ENCODE data around the gene RNF5. TPM values are rescaled to one million over a fixed set of nuclear protein-coding genes. Genes with fewer than 3 reads are reported as not detected.

The RNF5 gene
- total and polyA plus RNA-seq, 9 of the 15 experiments (the other 6 are each of a cell fraction or from before 2014, with no cell fraction given) = 62.2 to 245 (median 129) TPM

DNA sequence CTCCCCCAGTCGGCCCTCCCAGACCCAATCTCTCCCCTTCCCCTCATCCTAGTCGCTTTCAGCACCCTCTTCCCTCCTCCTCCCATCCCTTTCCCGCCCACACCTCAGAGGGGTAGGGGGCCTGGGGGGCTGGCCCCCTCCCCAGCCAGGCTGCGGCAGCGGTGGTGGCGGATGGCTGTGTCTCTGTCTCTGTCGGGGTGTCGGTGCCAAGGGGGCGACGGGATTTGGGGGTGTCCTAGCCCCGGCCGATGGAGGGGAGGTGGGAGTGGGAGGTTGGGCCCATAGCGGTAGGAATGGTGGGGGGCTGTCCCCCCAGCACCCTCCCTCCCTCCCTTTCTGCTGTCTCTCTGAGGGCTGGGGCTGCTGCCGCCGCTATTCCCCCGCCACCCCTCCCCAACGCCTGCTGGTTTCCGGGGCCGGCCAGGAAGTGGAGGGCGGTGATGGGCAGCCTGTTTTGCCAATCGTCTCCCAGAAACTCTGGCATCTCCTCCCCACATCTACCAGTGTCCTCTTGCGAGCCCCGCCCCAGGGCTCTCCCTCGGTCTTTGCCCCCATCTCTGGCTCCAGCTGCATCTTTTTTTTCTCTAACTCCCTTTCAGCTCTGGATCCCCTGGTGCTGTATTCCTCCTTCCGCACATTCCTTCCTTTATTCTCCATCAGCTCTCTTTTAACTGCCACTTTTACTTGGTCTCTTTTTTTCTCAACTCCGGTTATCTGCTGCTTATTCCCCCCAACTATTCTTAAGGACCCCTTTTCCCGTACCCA is 2.3 kb upstream of the RNF5 start, which contains the start of gene AGPAT1 (continued):
- TF ChIP-seq ARID3B (CRISPR knock-in tag; IDR thresholded peaks at IDR 0.05; ENCODE audit: borderline replicate concordance) = no peak
- TF ChIP-seq POLR3G (IDR thresholded peaks at IDR 0.05; ENCODE audit: extremely low read depth, insufficient read length, insufficient replicate concordance) = no peak
- TF ChIP-seq GTF2F1 (IDR thresholded peaks at IDR 0.05; ENCODE audit: low read depth, low read length) = no peak
- TF ChIP-seq ZNF431 (CRISPR knock-in tag; IDR thresholded peaks at IDR 0.05) = no peak
- TF ChIP-seq EP300 (IDR thresholded peaks at IDR 0.05; ENCODE audit: low read length) = no peak
- TF ChIP-seq FOXJ2 (tag; IDR thresholded peaks at IDR 0.05) = no peak
- TF ChIP-seq CHCHD3 (CRISPR knock-in tag; IDR thresholded peaks at IDR 0.05) = no peak
- TF ChIP-seq, protein P1, sequence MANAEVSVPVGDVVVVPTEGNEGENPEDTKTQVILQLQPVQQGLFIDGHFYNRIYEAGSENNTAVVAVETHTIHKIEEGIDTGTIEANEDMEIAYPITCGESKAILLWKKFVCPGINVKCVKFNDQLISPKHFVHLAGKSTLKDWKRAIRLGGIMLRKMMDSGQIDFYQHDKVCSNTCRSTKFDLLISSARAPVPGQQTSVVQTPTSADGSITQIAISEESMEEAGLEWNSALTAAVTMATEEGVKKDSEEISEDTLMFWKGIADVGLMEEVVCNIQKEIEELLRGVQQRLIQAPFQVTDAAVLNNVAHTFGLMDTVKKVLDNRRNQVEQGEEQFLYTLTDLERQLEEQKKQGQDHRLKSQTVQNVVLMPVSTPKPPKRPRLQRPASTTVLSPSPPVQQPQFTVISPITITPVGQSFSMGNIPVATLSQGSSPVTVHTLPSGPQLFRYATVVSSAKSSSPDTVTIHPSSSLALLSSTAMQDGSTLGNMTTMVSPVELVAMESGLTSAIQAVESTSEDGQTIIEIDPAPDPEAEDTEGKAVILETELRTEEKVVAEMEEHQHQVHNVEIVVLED (CRISPR knock-in tag; IDR thresholded peaks at IDR 0.05) = 0 out of 2 replicates have a peak, but pooled peaks have one; percentile 12
- no peak for TF ChIP-seq FOXJ3 (CRISPR knock-in tag; IDR thresholded peaks at IDR 0.05)
- no peak for TF ChIP-seq ARID2 (IDR thresholded peaks at IDR 0.05)
- TF ChIP-seq ZNF699 (CRISPR knock-in tag; IDR thresholded peaks at IDR 0.05; ENCODE audit: insufficient replicate concordance) = no peak
- no peak for TF ChIP-seq TEAD1 (CRISPR knock-in tag; IDR thresholded peaks at IDR 0.05)
- peak; percentile 62; the same call in 1 of the 2 replicates for TF ChIP-seq ZNF384 (IDR thresholded peaks at IDR 0.05; ENCODE audit: low read depth, low read length)
- no peak for TF ChIP-seq ZNF586 (CRISPR knock-in tag; conservative IDR thresholded peaks at IDR 0.05)
- TF ChIP-seq ZNF436 (CRISPR knock-in tag; IDR thresholded peaks at IDR 0.05) = no peak
- no peak for TF ChIP-seq ZNF655 (CRISPR knock-in tag; IDR thresholded peaks at IDR 0.05)
- no peak for TF ChIP-seq ZNF212 (CRISPR knock-in tag; IDR thresholded peaks at IDR 0.05)
- no peak for TF ChIP-seq FIP1L1 (IDR thresholded peaks at IDR 0.05; ENCODE audit: low read depth, low read length, poor library complexity, severe bottlenecking)
- TF ChIP-seq, protein P2, sequence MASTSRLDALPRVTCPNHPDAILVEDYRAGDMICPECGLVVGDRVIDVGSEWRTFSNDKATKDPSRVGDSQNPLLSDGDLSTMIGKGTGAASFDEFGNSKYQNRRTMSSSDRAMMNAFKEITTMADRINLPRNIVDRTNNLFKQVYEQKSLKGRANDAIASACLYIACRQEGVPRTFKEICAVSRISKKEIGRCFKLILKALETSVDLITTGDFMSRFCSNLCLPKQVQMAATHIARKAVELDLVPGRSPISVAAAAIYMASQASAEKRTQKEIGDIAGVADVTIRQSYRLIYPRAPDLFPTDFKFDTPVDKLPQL (IDR thresholded peaks at IDR 0.05; ENCODE audit: extremely low read depth, insufficient read length) = no peak
- no peak for TF ChIP-seq MAFF (IDR thresholded peaks at IDR 0.05; ENCODE audit: low read length)
- peak; percentile 38 for TF ChIP-seq SMARCA4 (IDR thresholded peaks at IDR 0.05)
- peak; percentile 55; the same call in 1 of the 2 replicates for TF ChIP-seq POLR2AphosphoS5 (IDR thresholded peaks at IDR 0.05; ENCODE audit: control insufficient read depth, insufficient read depth, low read depth, low read length)
- peak; percentile 55; the same call in 1 of the 2 replicates for TF ChIP-seq SMARCE1 (IDR thresholded peaks at IDR 0.05)
- TF ChIP-seq HEY1 (CRISPR knock-in tag; IDR thresholded peaks at IDR 0.05; ENCODE audit: borderline replicate concordance) = no peak

Data from K562 (cell line).